Stimulated activated CD8-positive, alpha-beta memory T cell treated with anti-CD3 and anti-CD28 coated beads, Interleukin-12 subunit alpha, Interleukin-12 subunit beta, amount 100 ng/mL, for 24 hours (primary cell): ENCODE results near the gene KIF26B.

Experiments used
- DNase-seq: peaks from one replicate; pipeline ENCODE4 v3.0.0-alpha.2; 2020; ENCODE audit errors: extremely low read depth

The KIF26B gene

GRCh38 chr1:245132771-245133170 lies 22.0 kb upstream of the KIF26B start:
- DNase-seq: no peak

GRCh38 chr1:245133995-245134715 lies 20.6 kb upstream of the KIF26B start:
- no peak for DNase-seq

GRCh38 chr1:245142171-245142798 lies 12.5 kb upstream of the KIF26B start:
- DNase-seq: no peak

- DNase-seq: no peak
These were observed 11.8 kb upstream of the KIF26B start for GRCh38 chr1:245142976-245143375.

GRCh38 chr1:245143849-245144248 lies 10.9 kb upstream of the KIF26B start:
- no peak for DNase-seq

- DNase-seq: no peak
These were observed 6.7 kb upstream of the KIF26B start for GRCh38 chr1:245148069-245148468.

GRCh38 chr1:245148861-245149260 lies 5.9 kb upstream of the KIF26B start:
- DNase-seq: no peak

- no peak for DNase-seq
These were observed 1.7 kb upstream of the KIF26B start for GRCh38 chr1:245153081-245153551.

GRCh38 chr1:245153552-245154428 lies 995 bp upstream of the KIF26B start:
- DNase-seq: no peak

- no peak for DNase-seq
These were observed 671 bp downstream of the KIF26B start for GRCh38 chr1:245155272-245156040.

- DNase-seq: peak; percentile 45
These were observed 1.4 kb downstream of the KIF26B start for GRCh38 chr1:245156041-245156735.

- no peak for DNase-seq
These were observed 2.1 kb downstream of the KIF26B start for GRCh38 chr1:245156736-245157505.

GRCh38 chr1:245158913-245159312 lies 4.1 kb downstream of the KIF26B start:
- DNase-seq: no peak

- DNase-seq: no peak
These were observed 5.5 kb downstream of the KIF26B start for GRCh38 chr1:245160288-245160687.

GRCh38 chr1:245160741-245161400 lies 6.1 kb downstream of the KIF26B start:
- no peak for DNase-seq

- DNase-seq: no peak
These were observed 7.1 kb downstream of the KIF26B start for GRCh38 chr1:245161866-245162265.

GRCh38 chr1:245166471-245166885 lies 11.7 kb downstream of the KIF26B start:
- DNase-seq: no peak

GRCh38 chr1:245168086-245168485 lies 13.3 kb downstream of the KIF26B start:
- no peak for DNase-seq

GRCh38 chr1:245168906-245169305 lies 14.1 kb downstream of the KIF26B start:
- DNase-seq: no peak

- no peak for DNase-seq
These were observed 14.6 kb downstream of the KIF26B start for GRCh38 chr1:245169376-245169775.
